ENCODE measurements around the gene RBBP6. TPM values are rescaled to one million over a fixed set of nuclear protein-coding genes. Genes with fewer than 3 reads are reported as not detected.

Gene RBBP6
- total and polyA plus RNA-seq, 9 of the 15 experiments (the other 6 are each of a cell fraction or from before 2014, with no cell fraction given), result 19.2 to 76.6 (median 42.7) TPM

GRCh38 chr16:24515186-24515585 is 24.2 kb upstream of the RBBP6 start (continued):
- TF ChIP-seq ZBTB40 (IDR thresholded peaks at IDR 0.05) (no peak), ZBTB40 (CRISPR knock-in tag; IDR thresholded peaks at IDR 0.05) (no peak)
